Right lung (tissue), 5 donors: ENCODE results near the gene CD300E. TPM values are rescaled to one million over a fixed set of nuclear protein-coding genes. Genes with fewer than 3 reads are reported as not detected.
A peak's percentile ranks its signal among the peaks of the same experiment; 100 is the strongest.
"Not testable (repeated sequence)": the region's sequence is repeated elsewhere in the genome, so short reads cannot be mapped to it uniquely, and the experiment has no call there.

Source experiments
- DNase-seq, 2 donors: peaks; one replicate each; pipeline ENCODE4 v3.0.0-alpha.2; 2013
- polyA plus RNA-seq, 5 donors: library from polyadenylated mRNA; unstranded; fragments of 120-200 nt; gene quantifications; one replicate each; pipeline versions ENCODE4 v1.2.1 to v1.2.3, GENCODE V29; 2013; ENCODE audit warnings: inconsistent platforms in 1 of 5, low replicate concordance in 1 of 5; ENCODE audit not compliant: insufficient read length in 5 of 5, insufficient read depth in 1 of 5

Gene CD300E
- polyA plus RNA-seq, 5 donors: 0.29 to 0.46 (median 0.41) TPM

DNA sequence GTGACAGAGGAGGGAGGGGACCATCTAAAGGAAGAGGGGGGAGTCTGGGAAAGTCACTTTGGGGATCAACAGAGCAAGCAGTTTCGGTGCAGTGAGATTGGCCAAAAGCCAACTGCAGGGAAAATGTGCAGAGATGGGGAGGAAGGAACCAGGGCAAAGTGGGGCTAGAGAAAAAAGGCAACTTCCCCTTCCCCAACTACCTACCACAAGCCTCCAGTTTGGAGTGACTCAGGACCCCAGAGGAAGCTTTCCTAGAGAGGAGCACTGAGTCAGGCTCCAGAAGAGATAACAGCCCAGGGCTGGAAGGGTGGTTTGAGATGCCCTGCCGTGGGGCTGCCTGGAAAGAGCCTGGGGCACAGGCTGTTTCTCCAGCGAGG is 24.5 kb downstream of the CD300E start:
- DNase-seq: no peak

DNA sequence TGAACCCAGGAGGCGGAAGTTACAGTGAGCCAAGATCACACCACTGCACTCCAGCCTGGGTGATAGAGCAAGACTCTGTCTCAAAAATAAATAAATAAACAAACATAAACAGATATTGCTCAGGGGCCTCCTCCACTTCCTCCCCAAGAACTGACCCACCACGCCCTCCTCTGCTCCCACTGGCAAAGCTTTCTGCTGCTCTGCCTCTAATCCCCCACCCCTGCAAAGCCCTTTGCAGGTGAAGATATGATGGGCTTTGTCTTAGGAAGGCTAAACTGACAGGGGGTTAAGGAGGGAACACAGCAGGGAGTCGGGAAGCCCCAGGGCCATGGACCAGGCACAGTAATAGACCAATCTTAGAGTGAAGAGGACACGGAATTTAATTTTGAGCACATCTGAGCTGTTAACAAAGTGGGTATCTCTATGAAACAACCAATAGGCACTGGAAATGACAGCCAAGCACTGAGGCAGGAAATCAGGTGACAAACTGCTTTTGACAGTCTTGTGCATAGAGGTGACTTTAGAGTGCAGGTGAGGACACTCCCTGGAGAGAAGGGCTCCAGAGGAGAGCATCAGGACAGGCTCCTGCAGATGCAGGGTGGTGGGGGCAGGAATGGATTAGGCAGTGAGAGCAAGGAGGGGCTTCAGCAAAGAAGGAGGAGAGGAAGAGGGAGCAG is 25.1 kb downstream of the CD300E start:
- DNase-seq: no peak

DNA sequence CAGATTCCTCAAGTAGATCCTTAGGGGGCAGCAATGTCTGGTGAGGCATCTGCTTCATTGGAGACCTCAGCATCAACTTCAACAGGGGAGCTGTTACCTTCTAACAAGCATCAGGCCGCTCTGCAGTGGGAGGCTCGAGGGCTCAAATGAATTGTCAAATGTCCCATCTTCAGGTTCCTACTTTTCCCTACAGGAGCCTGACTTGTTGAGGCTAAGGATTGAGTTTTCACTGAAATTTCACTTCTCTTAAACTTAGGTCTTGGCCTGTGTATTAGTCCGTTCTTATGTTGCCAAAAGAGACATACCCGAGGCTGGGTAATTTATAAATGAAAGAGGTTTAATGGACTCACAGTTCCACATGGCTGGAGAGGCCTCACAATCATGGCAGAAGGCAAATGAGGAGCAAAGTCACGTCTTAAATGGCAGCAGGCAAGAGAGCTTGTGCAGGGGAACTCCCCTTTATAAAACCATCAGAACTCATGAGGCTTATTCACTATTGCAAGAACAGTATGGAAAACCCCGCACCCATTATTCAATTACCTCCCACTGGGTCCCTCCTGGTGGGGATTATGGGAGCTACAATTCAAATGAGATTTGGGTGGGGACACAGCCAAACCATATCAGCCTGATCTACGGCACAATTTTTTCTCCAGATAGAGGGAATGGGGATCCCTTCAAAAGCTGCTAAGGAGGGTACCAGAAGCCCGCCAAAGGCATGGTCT is 26.3 kb downstream of the CD300E start:
- DNase-seq: no peak

DNA sequence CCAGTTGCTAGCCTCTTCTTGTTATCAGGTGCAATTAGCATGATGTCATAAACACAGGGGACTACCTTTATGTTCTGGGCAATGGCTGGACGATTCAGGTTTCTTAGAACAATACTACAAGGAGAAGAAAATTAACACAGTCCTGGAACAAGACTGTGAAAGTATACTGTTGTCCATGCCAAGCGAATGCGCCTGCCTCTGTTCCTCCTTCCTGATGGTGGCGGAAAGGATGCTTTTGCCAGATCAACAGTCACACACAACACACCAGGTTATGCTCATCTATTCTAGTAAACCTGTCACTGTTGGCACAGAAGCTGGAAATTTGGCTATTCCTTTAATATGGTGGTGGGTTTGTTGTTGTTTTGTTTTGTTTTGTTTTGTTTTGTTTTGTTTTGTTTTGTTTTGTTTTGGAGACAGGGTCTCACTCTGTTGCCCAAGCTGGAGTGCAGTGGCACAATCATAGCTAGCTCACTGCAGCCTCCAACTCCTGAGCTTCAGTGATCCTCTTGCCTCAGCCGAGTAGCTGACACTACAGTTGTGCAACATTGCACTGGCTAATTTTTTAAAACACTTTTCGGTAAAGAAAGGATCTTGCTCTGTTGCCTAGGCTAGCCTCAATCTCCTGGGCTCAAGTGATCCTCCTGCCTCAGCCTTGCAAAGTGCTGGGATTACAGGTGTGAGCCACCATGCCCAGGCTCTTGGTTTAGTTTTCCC is 28.3 kb downstream of the CD300E start:
- DNase-seq: no peak

DNA sequence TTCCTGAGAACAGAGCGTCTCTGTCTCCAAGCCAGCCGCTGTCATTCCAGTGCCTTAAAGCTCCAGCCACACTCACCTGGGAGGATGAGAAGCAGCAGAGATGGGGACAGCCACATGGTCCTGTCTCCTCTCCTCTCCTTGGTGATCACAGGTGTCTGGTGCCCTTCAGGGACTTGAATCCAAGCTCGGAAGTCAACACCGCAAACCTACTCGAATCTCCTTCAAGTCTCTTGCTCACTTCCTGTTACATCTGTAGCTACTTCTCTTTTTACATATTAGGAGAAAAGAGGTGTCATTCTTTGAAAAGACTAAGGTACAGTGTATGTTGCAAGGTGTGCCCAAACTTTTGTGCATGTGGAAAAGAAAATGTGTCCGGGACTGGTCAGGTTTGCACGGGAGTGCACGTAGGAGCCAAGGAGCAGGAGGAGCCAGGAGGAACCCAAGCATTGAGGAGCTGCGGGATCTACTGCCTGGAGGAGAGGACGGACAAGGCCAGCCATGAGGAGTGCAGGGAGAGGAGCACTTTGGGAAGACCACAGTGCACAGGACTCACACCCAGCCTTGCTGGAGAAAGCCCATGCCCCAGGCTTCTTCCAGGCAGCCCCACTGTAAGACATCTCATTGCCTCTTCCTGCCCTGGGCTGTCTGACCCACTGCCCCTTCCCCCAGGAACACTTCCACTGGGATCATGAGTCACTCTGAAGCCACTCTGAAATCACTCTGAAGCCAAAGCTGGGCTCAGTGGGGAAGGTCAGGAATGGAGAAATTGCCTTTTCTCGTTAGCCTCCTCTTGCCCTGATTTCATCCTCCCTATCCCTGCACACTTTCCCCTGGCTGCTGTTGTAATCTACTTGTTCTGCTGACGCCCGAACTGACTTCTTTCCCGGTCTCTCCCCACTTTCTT is 31.2 kb downstream of the CD300E start, which contains the start of gene CD300LD:
CD300LD (minus strand) TSS at position 197 of the 904 bp plus-strand sequence; CDS start at position 116, 81 bp downstream.
- DNase-seq: no peak

DNA sequence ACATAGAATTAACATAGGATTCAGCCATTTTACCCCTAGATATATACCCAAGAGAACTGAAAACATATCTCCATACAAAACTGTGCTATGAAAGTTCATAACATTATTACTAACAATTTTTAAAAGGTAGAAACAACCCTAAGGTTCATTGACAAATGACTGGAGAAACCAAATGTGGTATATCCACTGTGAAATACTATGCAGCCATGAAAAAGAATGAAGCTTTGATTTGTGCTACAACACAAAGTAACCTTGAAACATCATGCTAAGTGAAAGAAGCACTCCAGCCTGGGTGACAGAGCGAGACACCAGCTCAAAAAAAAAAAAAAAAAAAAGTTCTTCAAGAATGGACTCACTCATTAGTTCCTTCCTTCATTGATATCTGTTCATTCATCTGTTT is 32.0 kb downstream of the CD300E start:
- DNase-seq: no peak

DNA sequence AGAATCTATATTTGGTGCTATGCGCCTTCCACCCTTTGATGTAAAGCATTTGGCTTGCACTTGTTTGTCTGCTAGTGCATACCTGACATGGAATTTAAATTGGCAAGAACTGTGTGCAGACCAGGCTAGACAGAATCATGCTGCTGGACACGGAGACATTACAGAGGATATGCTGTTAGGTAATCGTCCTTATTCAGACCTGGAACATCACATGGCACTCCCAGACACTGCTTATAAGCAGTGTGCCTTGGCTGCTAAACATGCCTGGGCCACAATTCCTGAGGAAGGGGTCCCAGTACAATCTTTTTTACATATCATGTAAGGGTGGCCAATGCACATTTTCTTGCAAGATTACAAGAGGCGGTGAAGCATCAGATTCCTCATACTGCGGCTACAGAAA is 37.8 kb downstream of the CD300E start:
- DNase-seq: no peak

DNA sequence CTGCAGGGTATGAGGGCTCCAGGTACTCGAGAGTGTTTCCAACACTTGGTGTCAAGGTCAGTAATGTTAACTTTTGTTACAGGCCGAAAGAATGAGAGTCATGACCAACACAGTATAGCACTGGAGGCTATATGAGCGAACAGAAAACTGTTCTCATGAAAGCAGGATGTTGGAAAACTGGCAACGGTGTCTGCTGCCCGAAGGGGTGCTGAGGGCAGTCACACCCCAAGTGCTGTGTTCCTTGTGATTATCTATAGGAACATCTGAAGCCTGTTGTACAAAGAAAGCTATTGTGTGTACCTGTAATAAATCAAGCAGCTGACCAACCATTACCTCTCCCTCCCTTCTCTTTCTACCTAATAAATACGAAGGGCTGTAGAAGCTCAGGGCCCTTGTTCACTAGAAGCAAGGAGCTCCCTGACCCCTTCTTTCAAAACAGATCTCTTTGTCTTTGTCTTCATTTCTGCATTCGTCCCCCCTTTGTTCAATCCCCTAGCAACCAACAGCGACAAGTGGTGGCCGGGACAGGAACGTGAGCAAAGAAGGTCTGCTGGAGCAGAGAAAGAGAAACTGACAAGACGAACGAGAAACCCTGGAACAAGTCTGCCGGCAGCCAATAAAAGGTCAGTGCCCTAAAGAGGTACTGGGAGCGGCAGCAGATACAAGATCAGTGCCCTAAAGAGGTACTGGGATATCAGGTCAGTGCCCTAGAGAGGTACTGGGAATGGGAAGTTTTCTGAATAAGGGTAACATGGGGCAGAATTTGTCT is 39.1 kb downstream of the CD300E start:
- DNase-seq: no peak

DNA sequence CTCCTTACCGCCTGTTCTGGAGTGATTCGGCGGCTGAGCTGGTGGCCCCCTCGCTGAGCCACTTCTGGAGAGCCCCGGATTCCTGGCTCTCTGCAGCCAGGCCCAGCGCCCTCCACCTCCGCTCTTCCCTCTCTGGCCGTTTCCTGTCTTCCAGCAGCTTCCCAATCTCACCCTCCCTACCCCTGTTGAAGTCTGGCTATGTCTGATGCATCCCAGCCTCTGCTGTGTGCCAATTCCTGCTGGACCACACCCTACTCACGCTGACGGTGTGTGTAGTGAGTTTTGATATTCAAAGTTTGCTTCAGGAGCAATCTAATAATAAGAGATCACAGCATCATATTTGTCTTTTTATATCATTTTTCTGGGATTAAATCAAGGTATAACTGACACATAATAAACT is 40.9 kb downstream of the CD300E start:
- no peak for DNase-seq

DNA sequence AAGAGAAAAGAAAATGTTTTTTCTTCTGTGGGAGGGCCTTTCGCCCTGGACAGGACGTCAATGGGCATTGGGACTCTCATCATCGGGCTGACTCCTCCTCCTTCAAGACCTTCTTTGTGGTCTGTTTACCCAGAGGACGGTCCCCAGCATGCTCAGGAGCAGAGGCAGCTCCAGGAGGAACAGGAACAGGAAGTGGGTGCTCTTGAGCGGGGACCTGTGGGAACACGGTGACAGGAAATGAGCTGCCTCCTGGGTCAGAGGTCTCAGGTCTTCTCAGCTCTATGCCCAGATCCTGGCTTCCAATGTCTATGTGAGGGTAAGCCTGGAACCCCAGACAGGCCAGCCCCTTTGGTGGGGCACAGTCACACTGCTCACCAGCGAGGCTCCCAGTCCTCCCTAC is 43.6 kb downstream of the CD300E start:
- no peak for DNase-seq

DNA sequence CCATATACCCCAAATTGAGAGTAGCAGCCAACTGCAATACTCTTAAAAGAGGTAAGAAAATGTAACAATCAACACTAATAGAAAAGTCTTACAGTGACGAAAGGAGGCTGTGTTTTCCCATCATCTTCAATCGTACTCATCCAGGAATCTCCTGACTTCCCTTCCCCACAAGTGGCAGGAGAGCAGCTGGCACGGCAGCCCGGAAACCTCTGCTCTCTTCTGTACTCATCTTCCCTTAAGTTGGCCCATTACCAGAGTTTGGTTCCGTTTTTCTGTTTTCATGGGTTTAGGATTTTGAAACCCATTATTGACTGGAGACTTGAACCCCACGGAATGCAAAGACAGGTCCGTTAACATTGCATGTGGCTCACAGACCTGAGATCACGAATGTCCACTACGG is 44.6 kb downstream of the CD300E start:
- DNase-seq: no peak

DNA sequence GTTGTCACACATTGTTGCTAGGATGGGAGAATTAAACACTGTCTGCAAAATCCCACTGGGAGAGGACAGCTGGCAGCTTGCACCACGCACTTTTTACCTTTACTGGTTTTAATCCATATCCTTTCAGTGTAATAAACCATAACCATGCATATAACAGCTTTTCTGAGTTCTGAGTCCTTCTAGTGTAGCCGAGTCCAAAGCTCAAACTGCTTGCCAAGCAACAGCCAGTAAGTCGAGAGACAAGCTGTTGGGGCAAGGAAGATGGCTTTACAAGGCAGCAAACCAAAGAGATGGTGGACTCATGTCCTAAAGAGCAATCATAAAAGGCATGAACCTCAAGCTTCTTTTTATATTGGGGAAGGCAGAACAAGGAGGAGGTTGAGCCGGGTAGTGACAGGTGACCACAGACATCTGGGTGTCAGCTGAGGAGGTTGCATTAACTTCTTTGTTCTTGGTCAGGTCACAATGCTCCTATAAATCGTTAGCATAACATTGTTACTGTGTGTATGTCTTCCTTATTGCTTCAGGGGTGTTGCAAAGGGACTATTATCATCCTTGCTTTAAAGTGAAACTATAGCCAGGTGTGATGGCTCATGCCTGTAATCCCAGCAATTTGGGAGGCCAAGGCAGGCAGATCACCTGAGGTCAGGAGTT is 48.9 kb downstream of the CD300E start:
- no peak for DNase-seq

DNA sequence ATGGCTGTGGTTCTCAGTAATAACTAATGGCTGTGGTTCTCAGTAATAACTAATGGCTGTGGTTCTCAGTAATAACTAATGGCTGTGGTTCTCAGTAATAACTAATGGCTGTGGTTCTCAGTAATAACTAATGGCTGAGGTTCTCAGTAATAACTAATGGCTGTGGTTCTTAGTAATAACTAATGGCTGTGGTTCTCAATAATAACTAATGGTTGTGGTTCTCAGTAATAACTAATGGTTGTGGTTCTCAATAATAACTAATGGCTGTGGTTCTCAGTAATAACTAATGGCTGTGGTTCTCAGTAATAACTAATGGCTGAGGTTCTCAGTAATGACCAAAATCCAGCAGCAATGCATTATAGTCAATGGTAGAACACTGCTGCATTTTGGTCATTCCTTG is 49.9 kb downstream of the CD300E start:
- DNase-seq: not testable (repeated sequence)

DNA sequence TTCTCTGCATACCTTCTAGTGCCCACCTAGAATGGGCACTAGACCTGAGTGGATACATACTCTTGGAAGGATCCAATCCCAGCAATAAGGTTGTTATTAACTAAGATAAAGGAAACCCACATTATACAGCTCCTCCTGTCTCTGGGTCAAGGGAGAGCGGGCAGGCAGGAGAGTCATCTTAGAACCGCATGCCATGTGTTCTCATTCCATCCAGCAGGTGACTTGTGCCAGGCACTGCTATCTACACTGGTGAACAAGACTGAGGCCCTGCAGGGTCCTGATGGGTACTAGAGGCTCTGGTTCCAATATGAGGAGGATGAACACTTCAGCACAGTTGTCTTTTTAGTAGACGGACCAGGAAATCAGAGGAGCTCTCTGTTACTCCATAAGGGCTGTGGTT is 50.4 kb downstream of the CD300E start:
- DNase-seq: no peak

DNA sequence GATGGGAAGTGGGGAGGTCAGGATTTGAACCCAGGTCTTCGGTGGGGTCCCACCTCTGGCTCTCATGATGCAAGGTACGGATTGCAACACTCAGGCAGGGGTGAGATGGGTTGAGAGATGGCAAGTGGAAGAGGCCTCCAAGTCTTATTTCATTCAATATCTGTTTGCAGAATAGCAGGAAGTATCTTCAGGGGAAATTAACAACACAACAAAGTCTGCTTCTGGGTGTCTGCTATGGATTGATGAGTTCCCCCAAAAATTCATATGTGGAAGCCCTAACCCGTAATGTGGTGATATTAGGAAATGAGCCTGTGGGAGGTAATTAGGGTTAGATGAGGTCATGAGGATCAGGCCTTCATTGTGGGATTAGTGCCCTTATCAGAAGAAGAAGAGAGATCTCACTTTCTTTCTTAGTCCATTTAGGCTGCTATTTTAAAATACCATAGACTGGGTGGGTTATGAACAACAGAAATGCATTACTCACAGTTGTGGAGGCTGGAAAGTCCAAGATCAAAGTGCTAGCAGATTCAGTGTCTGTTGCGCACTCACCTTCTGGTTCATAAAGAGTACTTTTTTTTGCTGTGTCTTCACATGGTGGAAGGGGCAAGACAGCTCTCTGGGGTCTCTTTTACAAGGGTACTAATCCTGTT is 51.8 kb downstream of the CD300E start:
- no peak for DNase-seq

DNA sequence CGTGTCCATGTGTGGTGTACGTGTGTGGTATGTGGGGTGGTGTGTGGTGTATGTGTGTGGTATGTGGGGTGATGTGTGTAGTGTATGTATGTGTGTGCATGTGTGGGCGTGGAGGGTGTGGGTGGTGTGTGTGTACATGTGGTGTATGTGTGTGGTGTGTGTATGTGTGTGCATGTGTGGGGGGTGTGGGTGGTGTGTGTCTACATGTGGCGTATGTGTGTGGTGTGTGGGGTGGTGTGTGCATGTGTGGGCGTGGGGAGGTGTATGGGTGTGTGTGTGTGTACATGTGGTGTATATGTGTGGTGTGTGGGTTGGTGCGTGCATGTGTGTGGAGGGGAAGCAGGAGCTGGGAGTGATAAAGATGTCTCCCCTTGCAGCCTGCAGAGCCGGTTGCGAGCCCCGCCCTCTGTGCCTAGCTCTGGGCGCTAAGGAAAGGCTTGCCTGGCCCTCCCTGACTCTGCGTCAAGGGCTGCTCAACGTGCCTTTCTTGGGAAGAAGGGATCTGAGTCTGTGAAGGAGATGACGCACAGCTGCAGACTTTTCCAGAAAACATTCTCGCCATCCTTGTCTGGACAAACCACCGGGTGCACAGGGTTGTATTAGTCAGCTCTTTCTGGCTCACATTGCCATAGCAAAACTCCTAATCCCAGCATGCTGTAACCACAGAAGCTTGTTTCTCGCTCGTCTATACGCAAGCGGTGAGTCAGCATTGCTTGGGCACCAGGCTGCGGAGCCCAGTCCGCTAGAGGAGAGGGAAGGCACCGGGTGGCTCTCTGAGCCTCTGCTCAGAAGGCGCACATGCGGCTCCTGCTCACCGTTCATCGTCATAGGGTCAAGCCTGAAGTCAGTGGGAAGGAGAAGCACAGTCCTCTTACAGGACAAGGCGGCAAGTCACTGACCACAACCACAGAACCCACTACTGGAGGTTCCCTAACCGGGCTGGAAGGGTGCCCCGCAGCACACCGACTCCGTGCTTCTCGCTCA is 54.2 kb downstream of the CD300E start:
- DNase-seq: peak in 1 of 2 donors; percentile 2

DNA sequence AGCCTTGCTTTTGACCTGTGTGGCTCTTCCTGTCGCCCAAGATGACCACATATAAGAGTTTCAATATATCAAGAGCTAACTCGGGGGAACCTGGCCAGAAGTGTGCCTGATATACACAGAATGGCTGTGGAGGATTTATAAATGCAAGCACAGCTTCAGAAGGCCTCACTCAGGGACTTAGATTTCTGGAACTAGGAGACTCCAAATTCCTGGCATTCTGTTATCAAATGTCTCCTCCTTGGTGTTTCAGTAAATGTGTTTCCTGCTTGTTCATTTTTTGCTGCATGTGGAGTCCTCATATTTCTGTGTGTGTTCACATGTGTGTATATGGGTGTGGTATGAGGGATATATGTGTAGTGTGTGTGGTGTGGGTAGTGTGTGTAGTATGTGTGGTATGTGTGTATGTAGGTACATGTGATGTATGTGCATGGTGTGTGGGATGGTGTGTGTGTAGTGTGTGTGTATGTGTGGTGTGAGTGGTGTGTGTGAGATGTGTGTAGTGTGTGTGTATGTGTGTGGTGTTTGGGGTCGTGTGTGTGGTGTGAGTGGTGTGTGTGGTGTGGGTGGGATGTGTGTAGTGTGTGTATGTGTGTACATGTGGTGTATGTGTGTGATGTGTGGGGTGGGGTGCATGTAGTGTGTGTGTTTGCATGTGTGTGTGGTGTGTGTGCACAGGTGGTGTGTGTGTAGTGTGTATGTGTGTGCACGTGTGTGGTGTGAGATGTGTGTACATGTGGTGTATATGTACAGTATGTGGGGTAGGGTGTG is 55.2 kb downstream of the CD300E start:
- DNase-seq: no peak

DNA sequence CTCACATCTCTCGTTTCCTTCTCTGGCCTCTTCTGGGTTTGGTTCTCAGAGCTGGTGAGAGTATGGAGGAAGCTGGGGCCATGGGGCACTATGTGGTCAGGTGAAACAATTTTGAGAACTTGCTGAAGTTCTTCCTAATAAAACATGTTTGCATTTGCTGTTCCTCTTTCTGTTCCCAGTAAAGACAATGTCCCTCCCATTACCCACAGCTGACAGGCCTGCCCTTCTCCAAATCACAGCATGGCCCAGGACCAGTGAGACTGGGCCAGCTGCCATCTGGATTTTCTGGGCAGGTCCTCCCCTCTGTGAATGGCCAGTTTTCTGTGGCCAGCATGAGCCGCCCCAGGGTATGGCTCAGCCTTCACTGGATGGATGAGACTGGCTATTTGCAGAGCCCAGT is 56.1 kb downstream of the CD300E start, which contains the start of gene CD300H:
CD300H (minus strand) TSS at position 113 of the 400 bp plus-strand sequence.
- no peak for DNase-seq
